HS-5 (cell line): ENCODE data around the gene CUX1.
"Not testable (repeated sequence)": the region's sequence is repeated elsewhere in the genome, so short reads cannot be mapped to it uniquely, and the experiment has no call there.

ENCODE experiments used
- DNase-seq: peaks from one replicate; pipeline ENCODE4 v3.0.0-alpha.2; 2012; ENCODE audit warnings: low read depth

Gene CUX1

GRCh38 chr7:101984133-101984879, 166.9 kb downstream of the CUX1 start:
- DNase-seq, result no peak

GRCh38 chr7:101985057-101985902, 167.9 kb downstream of the CUX1 start:
- no peak for DNase-seq

- no peak for DNase-seq
Measured at GRCh38 chr7:101985903-101986734, 168.7 kb downstream of the CUX1 start.

GRCh38 chr7:101987494-101987893, 170.1 kb downstream of the CUX1 start:
- DNase-seq, result no peak

- DNase-seq, result not testable (repeated sequence)
Measured at GRCh38 chr7:101988060-101988459, 170.6 kb downstream of the CUX1 start.

GRCh38 chr7:101988513-101988912, 171.1 kb downstream of the CUX1 start:
- no peak for DNase-seq

GRCh38 chr7:101989101-101989500, 171.7 kb downstream of the CUX1 start:
- DNase-seq, result no peak

- no peak for DNase-seq
Measured at GRCh38 chr7:101990811-101991418, 173.5 kb downstream of the CUX1 start.

- no peak for DNase-seq
Measured at GRCh38 chr7:101991860-101992259, 174.4 kb downstream of the CUX1 start.

- DNase-seq, result no peak
Measured at GRCh38 chr7:101993311-101993710, 175.9 kb downstream of the CUX1 start.

- no peak for DNase-seq
Measured at GRCh38 chr7:101995121-101995520, 177.7 kb downstream of the CUX1 start.

- DNase-seq, result no peak
Measured at GRCh38 chr7:101996131-101996691, 178.8 kb downstream of the CUX1 start.

- DNase-seq, result no peak
Measured at GRCh38 chr7:101996876-101997275, 179.4 kb downstream of the CUX1 start.

GRCh38 chr7:101998029-101998905, 180.8 kb downstream of the CUX1 start:
- DNase-seq, result no peak

- DNase-seq, result no peak
Measured at GRCh38 chr7:101998906-101999240, 181.4 kb downstream of the CUX1 start.

- no peak for DNase-seq
Measured at GRCh38 chr7:101999393-101999792, 182.0 kb downstream of the CUX1 start.

- DNase-seq, result no peak
Measured at GRCh38 chr7:102000123-102000522, 182.7 kb downstream of the CUX1 start.

- no peak for DNase-seq
Measured at GRCh38 chr7:102004229-102004628, 186.8 kb downstream of the CUX1 start.

GRCh38 chr7:102004848-102005247, 187.4 kb downstream of the CUX1 start:
- DNase-seq, result no peak

GRCh38 chr7:102005933-102006480, 188.6 kb downstream of the CUX1 start:
- no peak for DNase-seq
